Raji (cell line): ENCODE results near the gene C17orf75.

Experiments used
- POLR2A ChIP-seq: IDR thresholded peaks from 2 replicates; pipeline ENCODE4 v1.6.1; 2011; ENCODE audit warnings: low read depth, low read length, control low read depth; ENCODE audit not compliant: insufficient read depth

C17orf75 gene

GRCh38 chr17:32315171-32315570 lies 26.8 kb downstream of the C17orf75 start:
- no peak for TF ChIP-seq POLR2A

GRCh38 chr17:32314636-32315035 lies 27.3 kb downstream of the C17orf75 start:
- TF ChIP-seq POLR2A, result no peak

DNA sequence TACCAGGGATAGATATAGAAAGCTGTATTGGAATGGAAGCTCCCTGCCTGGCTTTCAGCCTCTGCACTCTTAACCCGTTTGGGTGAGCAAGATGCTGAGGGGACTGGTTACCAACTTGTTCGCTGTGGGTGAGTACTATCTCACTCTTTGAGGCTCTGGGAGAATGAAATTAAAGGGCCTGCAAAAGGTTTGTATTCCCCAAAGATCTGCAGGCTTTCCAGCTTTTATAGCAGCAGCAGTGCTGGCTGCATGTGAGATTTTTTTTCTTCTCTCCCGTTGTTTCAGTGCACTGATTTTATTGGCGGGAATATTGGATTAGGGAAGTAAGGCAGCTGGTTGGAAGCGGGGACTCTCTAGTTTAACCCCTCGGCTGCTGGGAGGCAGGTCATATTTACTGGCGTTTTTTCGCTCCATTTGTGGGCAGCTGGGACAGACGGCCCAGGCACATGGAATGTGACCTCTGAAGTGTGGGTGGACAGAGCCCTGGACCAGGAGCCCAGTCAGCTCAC lies 30.9 kb downstream of the C17orf75 start:
- no peak for TF ChIP-seq POLR2A

GRCh38 chr17:32307658-32308057 lies 34.3 kb downstream of the C17orf75 start:
- TF ChIP-seq POLR2A, result no peak

DNA sequence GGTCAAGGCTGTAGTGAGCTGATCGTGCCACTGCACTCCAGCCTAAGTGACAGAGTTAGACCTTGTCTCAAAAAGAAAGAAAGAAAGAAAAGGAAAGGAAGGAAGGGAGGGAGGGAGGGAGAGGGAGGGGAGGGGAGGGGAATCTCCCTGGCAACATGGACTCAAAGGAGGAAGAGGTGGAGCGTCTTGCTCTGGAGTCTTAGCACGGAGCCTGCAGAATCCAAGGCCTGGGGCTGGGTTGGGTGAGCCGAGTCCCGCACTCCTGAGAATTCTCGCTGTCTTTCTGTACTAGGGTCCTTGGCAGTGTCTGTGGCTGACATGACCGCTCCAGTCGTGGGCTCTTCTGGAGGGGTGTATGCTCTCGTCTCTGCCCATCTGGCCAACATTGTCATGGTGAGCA lies 36.9 kb downstream of the C17orf75 start:
- TF ChIP-seq POLR2A, result no peak

- no peak for TF ChIP-seq POLR2A
Observed at GRCh38 chr17:32303781-32304288, 38.1 kb downstream of the C17orf75 start.

DNA sequence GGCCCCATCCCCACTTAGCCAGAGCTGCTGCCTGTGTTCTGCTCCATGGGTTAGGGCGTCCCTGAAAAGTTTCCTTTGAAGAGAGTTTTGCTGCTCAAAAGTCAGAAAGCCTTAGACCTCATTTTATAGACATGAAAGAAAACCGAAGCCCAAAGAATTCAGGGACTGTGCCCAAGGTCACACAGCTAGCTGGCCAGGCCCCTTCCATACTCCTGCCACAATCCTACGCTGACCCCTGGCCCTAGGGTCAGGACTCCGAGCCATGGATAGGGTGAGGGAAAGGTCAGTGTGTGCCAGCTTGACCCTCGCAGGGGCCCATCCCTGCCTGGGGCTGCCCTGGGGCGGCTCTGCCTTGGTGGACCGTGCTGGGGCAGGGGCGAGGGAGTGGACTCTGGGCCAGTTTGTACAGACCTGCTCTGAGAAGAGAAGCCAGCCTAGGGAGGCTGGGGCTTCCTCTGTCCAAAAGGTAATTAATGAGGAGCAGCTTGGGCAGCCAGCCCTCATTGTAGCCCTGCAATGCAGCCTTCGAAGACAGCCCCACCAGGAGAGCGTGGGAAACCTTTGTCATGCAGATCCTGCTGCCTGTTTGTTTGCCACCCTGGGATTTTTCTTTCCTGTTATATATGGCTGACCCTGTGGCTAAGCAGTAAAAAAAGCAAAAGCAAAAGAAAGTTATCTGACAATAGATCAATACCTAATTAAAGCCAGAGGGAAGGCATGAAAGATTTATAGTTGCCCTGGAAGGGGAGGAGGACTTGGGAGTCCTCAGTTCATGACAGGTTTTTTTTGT lies 38.9 kb downstream of the C17orf75 start:
- TF ChIP-seq POLR2A, result no peak

GRCh38 chr17:32302037-32302436 lies 39.9 kb downstream of the C17orf75 start:
- no peak for TF ChIP-seq POLR2A

DNA sequence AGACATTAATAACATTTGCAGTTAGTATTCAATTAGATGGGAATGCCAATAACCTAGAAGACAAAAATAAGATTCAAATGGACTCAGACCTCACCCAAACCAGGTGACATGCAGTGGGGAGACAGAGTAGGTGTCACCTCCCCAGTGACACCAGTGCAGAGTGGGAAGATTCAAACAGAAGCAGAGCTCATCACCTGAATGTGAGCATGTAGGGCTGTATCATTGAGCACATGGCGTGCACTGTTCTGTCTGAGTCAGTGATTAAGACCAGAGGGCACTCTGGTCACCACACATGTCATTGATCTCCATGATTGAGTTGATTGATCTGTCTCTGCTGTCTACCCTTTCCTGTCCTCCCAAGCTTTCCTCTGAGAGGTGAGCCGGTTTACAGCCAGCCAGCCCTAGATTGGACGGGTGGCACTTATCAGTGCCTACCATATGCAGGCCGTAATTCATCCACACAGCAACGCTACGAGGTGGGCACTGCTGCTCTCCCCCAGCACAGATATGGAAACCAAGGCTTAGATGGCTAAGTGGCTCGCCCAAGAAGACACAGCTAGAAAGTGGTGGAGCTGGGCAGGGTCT lies 42.3 kb downstream of the C17orf75 start:
- TF ChIP-seq POLR2A, result no peak

DNA sequence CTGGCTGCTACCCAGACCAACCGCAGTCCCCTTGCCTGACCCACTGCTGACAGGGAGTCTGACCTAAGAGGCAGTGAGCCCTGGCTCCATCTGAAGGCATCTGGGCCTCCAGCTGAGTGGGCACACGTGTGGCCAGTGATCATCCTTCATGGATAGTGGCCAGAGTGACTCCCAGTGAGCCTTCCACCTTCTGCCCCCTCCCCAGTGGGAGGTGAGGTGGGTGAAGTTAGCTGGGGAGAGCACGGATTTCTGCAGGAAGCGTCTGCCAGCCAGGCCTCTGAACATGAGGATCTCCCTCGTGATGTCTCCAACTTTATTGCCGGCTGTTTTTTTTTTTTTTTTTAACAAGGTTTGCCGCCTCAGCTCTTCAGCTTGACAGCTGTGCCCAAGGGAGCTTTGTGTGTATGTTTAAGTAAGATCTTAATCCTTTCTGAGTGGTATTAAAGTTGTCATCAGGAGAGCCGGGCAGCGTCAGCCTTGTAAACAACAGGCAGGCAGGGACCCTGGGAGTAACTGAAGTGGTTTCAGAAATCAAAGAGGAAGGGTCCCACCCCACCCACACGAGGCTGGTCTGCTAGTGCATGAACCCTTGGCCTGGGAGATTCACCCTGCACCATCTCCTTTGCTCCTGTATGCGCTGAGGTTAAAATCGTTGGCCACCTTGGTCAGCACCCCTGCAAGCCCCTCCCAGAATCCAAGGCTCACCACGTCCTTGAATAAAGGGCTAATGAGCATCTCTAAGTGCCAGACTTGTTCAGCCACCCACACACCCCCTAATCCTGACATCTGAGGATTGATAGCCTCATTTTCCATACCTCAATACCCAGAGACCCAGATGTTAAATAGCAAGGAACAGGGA lies 43.0 kb downstream of the C17orf75 start:
- TF ChIP-seq POLR2A, result no peak

- TF ChIP-seq POLR2A, result no peak
Observed at GRCh38 chr17:32298298-32298697, 43.7 kb downstream of the C17orf75 start.

- no peak for TF ChIP-seq POLR2A
Observed at GRCh38 chr17:32297860-32298259, 44.1 kb downstream of the C17orf75 start.

- no peak for TF ChIP-seq POLR2A
Observed at GRCh38 chr17:32297424-32297823, 44.5 kb downstream of the C17orf75 start.

- TF ChIP-seq POLR2A, result no peak
Observed at GRCh38 chr17:32292094-32292493, 49.9 kb downstream of the C17orf75 start.

GRCh38 chr17:32289471-32290070 lies 52.4 kb downstream of the C17orf75 start:
- no peak for TF ChIP-seq POLR2A
